Pulmonary artery endothelial cell (primary cell): ENCODE measurements around the gene HEATR1. TPM values are rescaled to one million over a fixed set of nuclear protein-coding genes. Genes with fewer than 3 reads are reported as not detected.

Source experiments
- DNase-seq: peaks from one replicate; pipeline ENCODE4 v3.0.0-alpha.2; 2011; ENCODE audit warnings: low read depth, low spot score
- total RNA-seq: library from RNA; depleted of rRNA; stranded (reverse); fragments of >200 nt; gene quantifications from 2 replicates; pipeline ENCODE4 v1.2.3, GENCODE V29; 2014

The HEATR1 gene
- total RNA-seq, 1 donor from 2014 or later: 42.9 TPM

DNA sequence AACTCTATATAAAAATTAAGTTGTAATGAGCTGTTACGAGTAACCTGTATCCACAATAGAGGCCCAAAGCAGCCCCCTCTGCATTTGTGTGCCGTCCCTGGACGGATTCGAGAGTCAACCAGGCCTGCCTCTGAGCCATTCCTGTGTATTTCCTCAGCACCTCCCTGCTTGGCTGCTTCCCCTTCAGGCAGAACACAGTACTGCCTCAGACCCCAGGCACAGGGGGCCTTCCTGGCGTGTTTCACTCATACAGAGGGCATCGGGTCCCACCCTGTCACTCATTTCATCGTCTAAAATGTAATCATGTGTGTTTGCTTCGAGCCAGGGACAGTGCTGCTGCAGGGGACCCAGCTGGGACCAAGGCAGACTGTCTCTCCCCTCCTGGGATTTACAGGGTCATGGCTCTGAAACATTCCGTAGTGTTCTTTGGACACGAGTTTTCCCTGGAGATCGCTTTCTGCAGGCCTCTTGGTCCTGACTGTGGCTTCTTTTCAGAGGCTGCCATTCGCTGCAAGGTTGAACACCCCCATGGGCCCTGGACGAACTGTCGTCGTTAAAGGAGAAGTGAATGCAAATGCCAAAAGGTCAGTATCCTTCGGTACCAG is 61.1 kb downstream of the HEATR1 start:
- no peak for DNase-seq

DNA sequence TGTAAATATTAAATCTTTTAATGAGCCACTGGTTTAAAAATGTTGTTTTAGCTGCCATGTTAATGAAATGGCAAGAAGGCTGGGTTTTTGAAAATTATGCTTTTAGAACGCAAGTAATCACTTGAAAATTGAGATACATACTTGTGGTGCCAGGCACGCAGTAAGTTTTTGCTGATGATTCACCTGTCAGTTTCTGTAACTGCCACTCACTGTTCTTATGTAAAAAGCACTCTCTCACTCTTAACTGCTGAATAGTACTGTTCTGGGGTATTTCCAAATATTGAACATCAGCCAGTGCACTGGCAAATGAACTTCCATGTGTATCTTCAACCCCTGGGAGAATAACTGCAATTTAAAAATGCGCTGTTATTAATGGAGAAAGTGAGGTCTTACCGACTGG is 62.6 kb downstream of the HEATR1 start:
- DNase-seq: no peak

DNA sequence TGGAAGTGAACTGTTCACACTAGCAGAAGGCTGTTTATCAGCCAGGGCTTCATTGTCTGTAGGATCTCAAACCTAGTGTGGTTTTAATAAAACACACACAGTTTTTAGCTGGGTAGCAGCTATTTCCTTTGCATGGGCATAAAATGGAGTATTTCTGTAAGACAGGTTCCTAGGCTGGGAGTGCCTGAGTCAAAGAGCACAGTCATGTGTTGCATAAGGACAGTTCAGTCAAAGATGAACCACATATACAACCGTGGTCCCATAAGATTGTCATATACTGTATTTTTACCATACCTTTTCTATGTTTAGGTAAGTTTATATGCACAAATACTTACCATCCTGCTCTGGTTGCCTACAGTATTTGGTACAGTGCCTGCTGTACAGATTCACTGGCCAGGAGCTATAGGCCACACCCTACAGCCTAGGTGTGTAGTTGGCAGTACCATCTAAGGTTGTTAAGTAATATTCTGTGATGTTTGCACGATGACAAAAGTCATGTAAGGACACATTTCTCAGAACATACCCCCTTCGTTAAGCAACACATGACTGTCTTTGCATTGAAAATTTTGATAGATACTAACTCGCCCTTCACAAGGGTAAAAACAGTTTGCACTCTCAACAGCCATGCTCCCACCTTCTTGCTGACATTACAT is 63.4 kb downstream of the HEATR1 start:
- no peak for DNase-seq

DNA sequence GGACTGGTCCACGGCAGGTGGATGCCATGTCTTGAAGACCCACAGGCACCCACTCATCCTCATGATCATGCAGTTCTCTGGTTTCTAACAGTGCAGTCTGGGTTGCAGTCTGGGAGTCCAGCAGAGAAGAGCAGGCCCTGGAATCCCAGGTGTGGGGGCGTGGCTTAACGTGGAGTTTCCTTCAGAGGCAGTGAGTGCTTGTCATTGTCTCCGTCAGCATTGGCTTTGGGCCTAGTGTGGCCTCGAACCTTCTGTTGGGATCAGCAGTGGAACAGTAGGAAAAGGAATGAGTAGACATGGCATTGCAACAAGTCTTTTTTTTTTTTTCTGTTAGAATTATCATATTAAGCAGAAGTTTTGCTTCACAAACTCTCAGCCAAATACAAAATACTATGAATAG is 67.8 kb downstream of the HEATR1 start:
- DNase-seq: no peak

DNA sequence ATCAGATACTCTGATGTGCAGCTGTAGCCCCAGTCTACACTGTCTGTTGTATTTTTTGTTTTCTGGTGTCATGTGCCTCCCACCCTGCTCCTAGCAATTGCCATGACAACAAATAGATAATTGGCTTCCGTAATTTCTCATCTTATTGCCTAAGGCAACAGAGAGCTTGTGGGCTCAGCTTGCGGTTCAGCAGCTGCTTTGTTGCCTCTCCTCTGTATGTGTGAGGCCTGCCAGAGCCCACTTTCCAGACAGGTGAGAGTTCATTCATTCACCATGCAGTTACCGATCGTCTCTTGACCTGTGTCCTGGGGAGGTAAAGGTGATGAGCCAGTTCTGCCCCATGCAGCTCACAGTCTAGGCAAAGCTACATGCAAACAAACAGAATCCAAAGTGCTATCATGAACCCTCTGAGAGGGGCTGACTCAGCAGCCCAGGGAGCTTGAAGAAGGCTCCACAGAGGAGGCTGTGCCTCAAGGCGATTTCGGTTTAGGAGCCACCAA is 68.6 kb downstream of the HEATR1 start:
- no peak for DNase-seq

DNA sequence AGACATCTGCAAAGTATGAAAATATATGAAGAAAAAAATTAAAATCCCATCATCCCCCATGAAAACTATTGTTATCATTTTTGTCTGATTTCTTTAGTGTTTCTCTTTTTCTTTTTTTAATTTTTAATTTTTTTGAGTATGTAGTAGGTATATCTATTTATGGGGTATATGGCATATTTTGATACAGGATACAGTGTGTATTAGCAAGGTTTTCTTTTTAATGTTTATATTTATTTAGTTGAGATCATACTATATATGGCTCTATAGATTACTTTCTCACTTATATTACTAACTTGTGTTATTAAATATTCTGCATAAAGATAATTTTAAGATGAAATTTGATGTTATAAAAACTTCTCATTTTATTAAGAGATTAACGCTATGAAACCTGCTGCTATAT is 69.1 kb downstream of the HEATR1 start:
- no peak for DNase-seq

DNA sequence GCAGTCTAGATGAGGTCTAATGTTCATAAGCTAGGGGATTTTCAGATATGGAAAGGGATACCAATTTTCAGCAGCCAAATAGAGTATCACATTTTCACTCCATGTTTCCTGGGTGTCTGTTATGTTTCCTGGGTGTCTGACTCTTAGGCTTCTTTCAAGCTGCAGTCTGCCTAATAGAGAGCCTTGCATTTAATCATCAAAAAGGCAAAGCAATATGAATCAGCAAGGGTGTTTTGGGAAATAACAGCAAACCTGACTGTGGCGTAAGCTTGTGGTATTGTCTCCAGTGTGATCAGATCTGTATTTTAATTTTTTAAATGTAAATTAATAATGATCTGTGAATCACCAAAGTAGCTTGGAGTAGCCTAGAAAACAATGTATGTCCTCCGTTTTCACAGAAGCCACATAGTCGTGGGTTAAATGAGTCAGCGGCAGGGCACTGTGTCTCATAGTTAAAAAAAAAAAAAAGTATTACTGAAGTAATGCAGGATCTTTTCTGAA is 70.1 kb downstream of the HEATR1 start:
- no peak for DNase-seq

DNA sequence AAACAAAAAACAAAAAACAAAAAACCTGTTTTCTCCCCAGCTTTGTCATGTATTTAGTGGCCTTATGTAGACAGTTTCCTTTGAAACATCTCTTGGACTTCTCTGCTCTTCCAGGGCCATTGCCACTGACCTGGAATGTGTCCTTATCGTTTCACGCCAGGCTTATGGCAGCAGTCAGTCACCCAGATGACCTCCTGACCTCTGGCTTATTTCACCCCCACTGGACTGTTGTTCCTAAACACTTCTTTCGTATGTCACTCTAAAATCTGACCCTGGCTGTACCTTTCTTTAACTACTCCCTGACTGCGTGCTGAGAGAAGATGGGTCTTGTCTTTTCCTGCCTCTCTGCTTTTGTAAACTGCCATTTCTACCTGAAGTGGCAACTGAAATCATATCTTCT is 71.5 kb downstream of the HEATR1 start:
- DNase-seq: no peak

DNA sequence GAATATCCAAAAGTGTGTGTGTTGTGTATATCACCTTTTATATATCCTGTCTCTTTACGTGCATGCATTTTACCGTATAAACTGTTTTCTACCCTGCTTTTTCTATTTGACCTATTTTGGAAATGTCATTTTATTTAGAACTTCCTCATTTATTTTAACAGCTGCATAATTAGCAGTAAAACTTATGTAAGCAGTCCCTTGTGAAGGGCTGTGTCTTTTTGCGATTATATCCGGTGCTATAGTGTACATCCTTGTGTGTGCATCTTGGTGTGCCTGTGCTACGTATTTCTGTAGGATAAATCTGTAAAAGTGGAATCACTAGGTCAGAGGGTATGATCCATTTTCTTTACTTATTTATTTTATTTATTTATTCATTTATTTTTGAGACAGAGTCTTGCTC is 73.4 kb downstream of the HEATR1 start:
- no peak for DNase-seq

DNA sequence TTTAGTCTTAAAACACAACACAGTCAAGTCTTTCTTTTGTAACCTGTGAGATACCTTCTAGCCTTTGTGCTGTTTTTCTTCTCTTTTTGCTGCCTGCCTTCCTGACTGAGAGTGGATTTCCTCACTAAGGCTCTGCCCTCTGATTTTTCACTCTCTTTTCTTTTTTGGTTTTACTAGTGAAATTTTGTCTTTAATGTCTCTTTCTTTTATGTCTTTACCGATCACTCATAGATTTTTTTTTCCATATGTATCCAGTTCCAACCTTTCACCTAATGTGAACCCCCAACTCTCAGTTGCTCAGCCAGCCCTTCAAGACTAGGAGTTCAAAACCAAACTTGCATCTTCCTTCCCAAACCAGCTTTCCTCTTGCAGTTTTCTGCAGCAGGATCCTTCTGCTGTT is 74.0 kb downstream of the HEATR1 start:
- DNase-seq: no peak

DNA sequence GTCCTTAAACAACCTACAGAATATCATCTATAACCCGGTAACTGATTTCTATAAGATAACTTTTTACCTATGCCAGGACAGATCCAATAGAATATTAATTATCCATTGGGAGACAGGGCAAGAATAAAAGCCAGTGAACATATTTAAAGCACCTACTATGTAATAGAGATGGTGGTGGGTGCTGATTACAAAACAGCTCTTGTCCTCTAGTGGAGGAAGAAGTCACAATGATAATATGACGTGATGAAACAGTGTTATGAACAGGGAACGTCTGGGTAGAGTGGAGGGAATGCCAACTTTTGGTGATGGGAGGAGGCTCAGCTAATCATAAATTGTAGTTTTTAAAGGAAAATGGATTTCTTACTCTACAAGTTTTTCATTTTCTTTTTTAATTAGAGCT is 78.2 kb downstream of the HEATR1 start:
- no peak for DNase-seq

DNA sequence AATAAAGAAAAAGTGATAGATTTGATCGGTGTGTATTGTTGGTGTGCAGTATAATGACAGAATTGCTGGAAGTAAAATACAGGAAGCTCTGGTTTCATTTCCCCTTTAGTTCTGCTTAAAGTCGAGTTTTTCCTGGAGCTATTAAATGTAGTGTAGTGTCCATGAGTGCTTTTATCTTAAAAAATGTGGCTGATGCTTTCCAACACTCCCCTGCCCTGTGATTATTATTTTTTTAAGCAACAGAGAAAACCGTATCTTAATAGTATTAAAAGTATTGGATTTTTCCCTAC is 79.5 kb downstream of the HEATR1 start:
- no peak for DNase-seq

DNA sequence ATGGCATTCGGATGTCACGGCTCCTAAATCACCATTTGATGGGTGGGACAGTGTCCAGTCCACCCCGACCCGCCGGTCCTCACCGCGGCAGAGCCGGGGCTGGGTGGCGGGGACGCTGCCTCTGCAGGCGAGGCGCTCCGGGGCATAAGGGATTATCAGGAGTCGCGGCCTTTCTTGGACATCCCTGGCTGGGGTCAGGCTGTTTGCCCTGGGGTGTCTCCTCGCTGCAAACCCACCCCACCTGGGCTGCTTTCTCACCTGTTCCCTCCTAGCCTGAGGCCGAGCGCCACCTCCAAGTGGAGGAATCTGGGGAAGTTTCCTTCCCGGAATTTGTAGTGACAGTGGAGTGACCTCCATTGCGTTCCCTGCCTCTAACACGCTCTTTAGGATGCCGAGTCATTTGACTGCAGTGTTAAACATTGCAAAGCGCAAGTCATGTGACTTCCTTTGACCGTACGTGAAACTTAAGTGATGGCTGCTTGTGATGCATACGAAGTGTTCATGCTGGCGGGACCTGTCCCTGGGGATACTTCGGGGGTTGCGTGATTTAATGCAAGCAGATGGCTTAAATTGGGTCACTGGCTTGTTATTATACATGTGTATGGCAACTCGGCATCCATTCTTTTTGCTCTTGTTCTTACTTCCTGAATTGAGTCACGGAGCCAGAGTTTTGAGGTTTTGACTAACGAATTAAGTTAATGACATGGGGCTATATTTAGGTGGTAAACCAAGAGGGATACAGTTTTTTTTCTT is 80.0 kb downstream of the HEATR1 start:
- DNase-seq: no peak

DNA sequence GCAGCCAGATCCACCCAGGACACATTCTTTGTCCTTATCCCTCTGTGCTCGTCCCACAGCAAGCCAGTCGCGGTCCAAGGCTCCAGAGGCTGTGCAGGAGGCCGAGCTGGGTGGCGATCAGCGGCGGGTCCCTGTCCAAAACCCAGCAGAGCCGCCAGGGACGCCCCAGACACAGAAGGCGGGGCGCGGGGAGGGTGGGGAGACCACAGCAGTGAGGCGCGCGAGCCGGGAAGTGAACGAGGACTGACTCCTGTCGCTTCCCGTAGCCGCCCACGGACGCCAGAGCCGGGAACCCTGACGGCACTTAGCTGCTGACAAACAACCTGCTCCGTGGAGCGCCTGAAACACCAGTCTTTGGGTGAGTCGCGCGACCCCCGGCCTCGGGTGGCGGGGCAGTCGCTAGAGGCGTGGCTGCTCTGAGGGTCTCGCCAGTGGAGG is 80.6 kb downstream of the HEATR1 start, which contains the start of gene LGALS8:
TSS of gene LGALS8 (plus strand) at position 279 of the 438 bp plus-strand sequence. CDS start 2,089 bp downstream, outside the sequence.
- DNase-seq: peak; percentile 60

DNA sequence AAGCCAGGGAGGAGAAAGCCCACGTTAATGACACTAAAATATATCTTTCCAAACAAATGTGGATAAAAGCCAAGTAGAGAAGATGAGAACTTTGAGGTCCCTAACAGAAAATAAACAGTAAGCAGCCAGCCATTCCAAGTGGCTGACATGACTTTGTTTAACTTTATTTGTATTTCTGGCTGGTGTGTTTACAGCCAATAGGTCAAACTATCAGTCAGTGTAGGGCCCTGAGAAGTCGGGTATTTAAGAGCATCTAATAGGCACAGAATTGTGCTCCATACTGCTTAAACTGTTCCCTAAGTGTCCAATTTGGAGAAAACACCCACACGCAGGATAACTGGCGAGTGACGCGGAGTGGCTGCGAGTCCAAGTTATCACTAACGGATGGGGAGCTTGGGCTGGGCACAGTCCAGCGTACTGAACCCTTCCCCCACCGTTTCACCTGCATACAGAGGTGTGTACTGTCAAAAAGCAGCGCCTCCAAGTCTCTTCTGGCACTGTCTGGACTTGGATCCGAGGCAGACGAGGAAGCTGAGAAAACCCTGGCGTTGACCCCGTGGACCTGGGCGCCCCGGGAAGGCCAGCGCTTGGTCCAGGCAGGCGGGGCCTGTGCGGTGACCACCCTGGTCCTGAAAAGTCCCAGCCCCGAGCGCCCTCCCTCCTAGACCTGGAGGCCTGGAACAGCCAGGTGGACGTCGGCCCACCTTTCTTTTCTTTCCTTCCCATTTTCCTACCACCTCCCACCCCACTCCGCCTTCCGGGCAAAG is 81.2 kb downstream of the HEATR1 start:
- DNase-seq: no peak

DNA sequence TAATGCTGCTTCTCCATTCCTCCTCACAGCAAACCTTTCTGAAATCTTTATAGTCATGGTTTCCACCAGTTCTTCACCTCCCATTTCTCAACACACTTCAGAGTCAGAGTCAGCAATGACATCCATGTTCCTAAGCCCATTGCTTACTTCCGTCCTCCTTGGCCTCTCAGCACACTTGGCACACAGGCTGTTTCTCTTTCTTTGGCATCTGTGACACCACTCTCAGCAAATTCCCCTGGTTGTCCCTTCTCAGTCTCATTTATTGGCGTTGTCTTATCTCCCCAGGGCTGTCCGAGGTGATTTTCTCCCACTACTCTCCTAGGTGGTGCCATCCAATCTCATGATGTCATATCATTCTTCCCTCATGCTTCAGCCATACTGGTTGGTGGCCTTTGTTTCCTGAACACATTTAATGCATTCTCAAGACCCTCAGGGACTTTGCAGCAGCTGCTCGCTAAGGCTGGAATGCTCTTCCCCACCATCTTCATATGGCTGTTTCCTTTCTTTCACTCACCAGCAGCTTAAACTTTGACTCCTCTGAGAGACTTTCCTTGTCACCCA is 83.8 kb downstream of the HEATR1 start:
- no peak for DNase-seq

DNA sequence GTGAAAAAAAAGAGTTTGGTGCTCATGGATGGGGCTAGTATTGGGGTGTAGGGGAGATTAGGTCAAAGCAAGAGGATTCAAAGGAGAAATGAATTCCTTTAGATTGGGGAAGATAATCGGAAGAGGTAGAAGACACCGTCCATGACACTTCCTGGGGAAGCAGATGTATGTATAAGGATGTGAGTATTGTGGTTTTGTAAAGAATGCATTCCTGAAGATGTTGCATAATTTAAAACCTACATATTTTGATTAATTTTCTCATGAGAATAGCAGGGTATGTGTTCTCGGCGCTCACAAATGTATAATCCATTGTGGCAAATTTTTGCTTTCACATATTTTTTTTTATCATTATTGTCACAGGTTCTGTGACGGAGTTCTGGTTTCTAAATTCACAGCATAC is 86.0 kb downstream of the HEATR1 start:
- DNase-seq: no peak

DNA sequence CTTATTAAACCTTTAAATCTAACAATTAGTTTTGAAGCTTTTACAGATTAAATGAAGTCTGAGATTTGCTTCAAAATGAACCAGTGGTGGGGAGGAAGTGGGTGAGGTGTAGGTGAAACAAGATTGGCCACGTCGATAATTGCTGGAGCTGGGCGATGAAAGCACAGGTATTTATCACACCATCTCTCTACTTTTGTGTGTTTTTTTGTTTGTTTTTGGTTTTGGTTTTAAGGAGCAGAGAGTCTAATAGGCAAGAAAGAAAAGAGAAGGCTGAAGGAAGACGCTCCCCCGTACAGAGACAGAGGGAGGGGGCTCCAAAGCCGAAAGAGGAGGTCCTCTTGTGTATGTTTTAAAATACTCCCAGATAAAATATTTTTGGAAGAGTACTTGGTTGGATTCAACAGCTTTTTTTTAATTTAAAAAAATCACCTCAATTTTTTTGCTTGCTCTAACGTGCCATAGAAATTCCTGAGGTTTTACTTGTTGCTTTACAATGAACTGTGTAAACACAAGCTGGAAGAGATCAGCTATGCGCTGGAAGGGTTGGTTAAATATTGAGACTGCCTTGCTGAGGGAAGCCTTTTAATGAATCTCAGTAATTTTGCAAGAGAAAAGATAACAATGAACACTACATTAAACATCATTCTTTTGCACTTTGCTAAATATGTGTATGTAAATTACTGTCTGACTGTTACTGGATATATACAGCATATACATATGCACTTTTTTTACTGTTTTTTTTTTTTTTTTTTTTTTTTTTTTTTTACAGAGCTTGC is 87.2 kb downstream of the HEATR1 start:
- DNase-seq: no peak

DNA sequence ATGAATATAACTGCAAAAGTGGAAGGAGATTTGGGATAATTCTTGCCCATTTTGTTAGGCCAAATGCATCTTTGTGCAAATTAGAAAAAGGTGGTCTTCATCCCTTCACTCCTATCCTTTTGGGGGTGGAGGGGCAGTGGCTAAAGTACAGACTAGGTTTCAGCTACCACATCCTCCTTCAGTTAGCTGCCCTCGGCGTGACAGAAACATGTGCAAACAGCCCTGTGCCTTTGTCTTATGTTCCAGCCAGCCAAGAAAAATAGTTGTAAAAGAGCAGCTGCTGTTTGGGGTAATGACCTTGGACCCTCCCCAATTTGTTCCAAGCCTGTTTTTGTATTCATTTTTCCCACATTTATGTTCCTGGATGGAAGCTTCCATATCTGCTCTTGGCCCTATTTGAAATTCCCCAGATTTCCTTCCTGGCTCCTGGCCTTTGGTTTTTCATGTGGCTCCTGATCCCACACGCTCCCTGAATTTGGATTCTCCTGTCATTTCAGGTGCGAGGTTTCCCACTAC is 88.8 kb downstream of the HEATR1 start:
- DNase-seq: no peak

DNA sequence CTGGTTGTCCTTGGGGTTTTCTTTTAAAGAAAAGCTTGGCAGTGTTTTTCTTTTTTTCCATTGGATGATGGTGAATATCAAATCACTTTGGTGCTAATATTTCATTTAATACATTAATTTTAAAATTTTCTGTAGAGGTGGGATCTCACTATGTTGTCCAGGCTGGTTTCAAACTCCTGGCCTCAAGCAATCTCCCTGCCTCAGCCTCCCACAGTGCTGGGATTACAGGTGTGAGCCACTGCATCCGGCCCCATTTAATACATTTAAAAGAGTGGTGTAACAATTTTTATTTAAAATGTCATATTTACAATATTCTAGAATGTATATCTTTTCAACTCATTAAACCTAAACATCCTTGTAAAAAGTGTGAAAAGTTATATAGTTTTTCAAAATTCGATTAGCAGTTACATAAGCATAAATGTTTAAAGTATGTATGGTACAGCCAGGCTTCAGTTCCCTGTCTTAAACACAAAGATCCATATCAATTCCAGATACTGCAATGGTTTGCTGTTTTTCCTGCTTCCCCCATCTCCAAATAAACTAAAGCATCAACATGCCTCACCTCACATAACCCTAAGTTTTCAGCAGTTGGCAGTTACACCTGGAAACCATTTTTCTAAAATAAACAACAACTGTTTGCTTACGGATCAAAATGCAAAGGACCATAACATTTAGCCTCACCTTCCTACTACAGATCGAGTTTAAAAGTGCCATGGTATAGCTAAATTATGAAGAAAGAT is 89.4 kb downstream of the HEATR1 start:
- no peak for DNase-seq
